A549 (cell line): ENCODE data around the gene HMG20A.

Source experiments
- CBX2 ChIP-seq: fragments of 200-600 bp; sonication (generic); IDR thresholded peaks from 2 replicates; pipeline ENCODE4 v1.6.1; 2016; ENCODE audit warnings: low read depth, mild to moderate bottlenecking, borderline replicate concordance
- CEBPB ChIP-seq, 2 experiments: fragments of >200 bp in 1 of 2; sonication (Bioruptor Twin) in 1 of 2; formaldehyde crosslinking in 1 of 2; IDR thresholded peaks; 2 replicates each; pipeline ENCODE4 v1.6.1; 2012 to 2016
- CTCF ChIP-seq: fragments of >200 bp; sonication (Bioruptor Twin); formaldehyde crosslinking; IDR thresholded peaks from 3 replicates; pipeline ENCODE4 v1.5.1; 2016
- EP300 ChIP-seq, 2 experiments: fragments of >200 bp; sonication (Bioruptor Twin); formaldehyde crosslinking; IDR thresholded peaks; 2 replicates in 1 of 2; 3 replicates in 1 of 2; pipeline ENCODE4 v1.6.1; 2016 to 2017
- HOXA7 ChIP-seq: fragments of 250-450 bp; sonication (Bioruptor Pico); IDR thresholded peaks from 2 replicates; pipeline ENCODE4 v1.5.0; 2020; ENCODE audit warnings: mild to moderate bottlenecking, moderate library complexity
- MYC ChIP-seq: IDR thresholded peaks from 2 replicates; pipeline ENCODE4 v1.6.1; 2012; ENCODE audit warnings: mild to moderate bottlenecking, inconsistent platforms, low read length, improper control_type of control experiment, borderline replicate concordance
- NFE2L2 ChIP-seq: fragments of 150-350 bp; conservative IDR thresholded peaks from 2 replicates; pipeline ENCODE4 v1.6.1; 2014; ENCODE audit warnings: low read length
- PHF8 ChIP-seq: fragments of 200-600 bp; sonication (generic); IDR thresholded peaks from 2 replicates; pipeline ENCODE4 v1.6.1; 2016; ENCODE audit warnings: low read depth, mild to moderate bottlenecking, antibody characterized with exemption, moderate library complexity, borderline replicate concordance
- POLR2A ChIP-seq: IDR thresholded peaks from 2 replicates; pipeline ENCODE4 v1.6.1; 2012; ENCODE audit warnings: mild to moderate bottlenecking, low read length
- RAD21 ChIP-seq, 2 experiments: fragments of >200 bp in 1 of 2; sonication (Bioruptor Twin) in 1 of 2; formaldehyde crosslinking in 1 of 2; IDR thresholded peaks in 1 of 2; conservative IDR thresholded peaks in 1 of 2; 2 replicates in 1 of 2; 3 replicates in 1 of 2; pipeline ENCODE4 v1.6.1; 2012 to 2018; ENCODE audit warnings: inconsistent platforms in 1 of 2
- ZC3H11A ChIP-seq: fragments of 450-650 bp; IDR thresholded peaks from 2 replicates; pipeline ENCODE4 v1.6.1; 2014; ENCODE audit warnings: antibody characterized with exemption, mild to moderate bottlenecking
- TF ChIP-seq, protein P1 (sequence below): fragments of 250-450 bp; sonication (Bioruptor Pico); IDR thresholded peaks from 2 replicates; pipeline ENCODE4 v1.5.0; 2021; ENCODE audit warnings: mild to moderate bottlenecking, moderate library complexity, borderline replicate concordance
- TF ChIP-seq, protein P2 (sequence below): fragments of 200-600 bp; sonication (generic); IDR thresholded peaks from 2 replicates; pipeline ENCODE4 v1.6.1; 2016; ENCODE audit warnings: antibody characterized with exemption, mild to moderate bottlenecking, moderate library complexity

- TF ChIP-seq CTCF (no peak), NFE2L2 (no peak), CEBPB (IDR thresholded peaks at IDR 0.05) (no peak), MYC (no peak), PHF8 (no peak), POLR2A (no peak), CBX2 (no peak), HOXA7 (CRISPR knock-in tag) (no peak), ZC3H11A (no peak), EP300 (IDR thresholded peaks at IDR 0.05) (no peak), RAD21 (conservative IDR thresholded peaks at IDR 0.05 in 1 of 2, IDR thresholded peaks at IDR 0.05 in 1 of 2) (no peak)
- TF ChIP-seq, protein P1, sequence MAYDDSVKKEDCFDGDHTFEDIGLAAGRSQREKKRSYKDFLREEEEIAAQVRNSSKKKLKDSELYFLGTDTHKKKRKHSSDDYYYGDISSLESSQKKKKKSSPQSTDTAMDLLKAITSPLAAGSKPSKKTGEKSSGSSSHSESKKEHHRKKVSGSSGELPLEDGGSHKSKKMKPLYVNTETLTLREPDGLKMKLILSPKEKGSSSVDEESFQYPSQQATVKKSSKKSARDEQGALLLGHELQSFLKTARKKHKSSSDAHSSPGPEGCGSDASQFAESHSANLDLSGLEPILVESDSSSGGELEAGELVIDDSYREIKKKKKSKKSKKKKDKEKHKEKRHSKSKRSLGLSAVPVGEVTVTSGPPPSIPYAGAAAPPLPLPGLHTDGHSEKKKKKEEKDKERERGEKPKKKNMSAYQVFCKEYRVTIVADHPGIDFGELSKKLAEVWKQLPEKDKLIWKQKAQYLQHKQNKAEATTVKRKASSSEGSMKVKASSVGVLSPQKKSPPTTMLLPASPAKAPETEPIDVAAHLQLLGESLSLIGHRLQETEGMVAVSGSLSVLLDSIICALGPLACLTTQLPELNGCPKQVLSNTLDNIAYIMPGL (CRISPR knock-in tag), result no peak
- TF ChIP-seq, protein P2, sequence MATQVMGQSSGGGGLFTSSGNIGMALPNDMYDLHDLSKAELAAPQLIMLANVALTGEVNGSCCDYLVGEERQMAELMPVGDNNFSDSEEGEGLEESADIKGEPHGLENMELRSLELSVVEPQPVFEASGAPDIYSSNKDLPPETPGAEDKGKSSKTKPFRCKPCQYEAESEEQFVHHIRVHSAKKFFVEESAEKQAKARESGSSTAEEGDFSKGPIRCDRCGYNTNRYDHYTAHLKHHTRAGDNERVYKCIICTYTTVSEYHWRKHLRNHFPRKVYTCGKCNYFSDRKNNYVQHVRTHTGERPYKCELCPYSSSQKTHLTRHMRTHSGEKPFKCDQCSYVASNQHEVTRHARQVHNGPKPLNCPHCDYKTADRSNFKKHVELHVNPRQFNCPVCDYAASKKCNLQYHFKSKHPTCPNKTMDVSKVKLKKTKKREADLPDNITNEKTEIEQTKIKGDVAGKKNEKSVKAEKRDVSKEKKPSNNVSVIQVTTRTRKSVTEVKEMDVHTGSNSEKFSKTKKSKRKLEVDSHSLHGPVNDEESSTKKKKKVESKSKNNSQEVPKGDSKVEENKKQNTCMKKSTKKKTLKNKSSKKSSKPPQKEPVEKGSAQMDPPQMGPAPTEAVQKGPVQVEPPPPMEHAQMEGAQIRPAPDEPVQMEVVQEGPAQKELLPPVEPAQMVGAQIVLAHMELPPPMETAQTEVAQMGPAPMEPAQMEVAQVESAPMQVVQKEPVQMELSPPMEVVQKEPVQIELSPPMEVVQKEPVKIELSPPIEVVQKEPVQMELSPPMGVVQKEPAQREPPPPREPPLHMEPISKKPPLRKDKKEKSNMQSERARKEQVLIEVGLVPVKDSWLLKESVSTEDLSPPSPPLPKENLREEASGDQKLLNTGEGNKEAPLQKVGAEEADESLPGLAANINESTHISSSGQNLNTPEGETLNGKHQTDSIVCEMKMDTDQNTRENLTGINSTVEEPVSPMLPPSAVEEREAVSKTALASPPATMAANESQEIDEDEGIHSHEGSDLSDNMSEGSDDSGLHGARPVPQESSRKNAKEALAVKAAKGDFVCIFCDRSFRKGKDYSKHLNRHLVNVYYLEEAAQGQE, result no peak
Observed at GRCh38 chr15:77446840-77447390, 26.2 kb downstream of the HMG20A start.
